Suprapubic skin (tissue), 4 donors: ENCODE data around the gene COL6A3. TPM values are rescaled to one million over a fixed set of nuclear protein-coding genes. Genes with fewer than 3 reads are reported as not detected.

Experiments used
- DNase-seq, 2 donors: peaks; one replicate each; pipeline ENCODE4 v3.0.0-alpha.2; 2019; ENCODE audit warnings: low spot score in 2 of 2
- H3K27ac ChIP-seq: fragments of 200-600 bp; sonication (generic); one replicate; pipeline ENCODE4 v1.5.1; 2019
- H3K27me3 ChIP-seq: fragments of 200-600 bp; sonication (generic); one replicate; pipeline ENCODE4 v1.5.1; 2019
- H3K36me3 ChIP-seq: fragments of 200-600 bp; sonication (generic); one replicate; pipeline ENCODE4 v1.5.1; 2019
- H3K4me1 ChIP-seq: fragments of 200-600 bp; sonication (generic); one replicate; pipeline ENCODE4 v1.5.1; 2019
- H3K4me3 ChIP-seq: fragments of 200-600 bp; sonication (generic); one replicate; pipeline ENCODE4 v1.5.1; 2019; ENCODE audit warnings: mild to moderate bottlenecking
- H3K9me3 ChIP-seq: fragments of 200-600 bp; sonication (generic); one replicate; pipeline ENCODE4 v1.5.1; 2019
- CTCF ChIP-seq, 2 donors: fragments of 200-600 bp in 1 of 2; fragments of 450-650 bp in 1 of 2; sonication (generic) in 1 of 2; IDR thresholded peaks; one replicate each; pipeline ENCODE4 v1.5.1; 2016 to 2019; ENCODE audit warnings: antibody characterized with exemption in 2 of 2, mild to moderate bottlenecking in 1 of 2, moderate library complexity in 1 of 2
- EP300 ChIP-seq: sonication (generic); formaldehyde crosslinking; IDR thresholded peaks from one replicate; pipeline ENCODE4 v1.6.1; 2017; ENCODE audit warnings: antibody characterized with exemption
- POLR2A ChIP-seq, 2 donors: fragments of 450-650 bp; IDR thresholded peaks; one replicate each; pipeline ENCODE4 v1.6.1; 2017; ENCODE audit warnings: antibody characterized with exemption in 2 of 2, mild to moderate bottlenecking in 2 of 2, moderate library complexity in 2 of 2
- POLR2AphosphoS5 ChIP-seq, 3 donors: sonication (generic); formaldehyde crosslinking; IDR thresholded peaks; one replicate each; pipeline ENCODE4 v1.6.1; 2017; ENCODE audit warnings: antibody characterized with exemption in 3 of 3
- WGBS: methylation state at CpG from one replicate; pipeline ENCODE4 v1.1.5; 2018; 5-methylcytosine and 5-hydroxymethylcytosine counted together
- total RNA-seq, 4 donors: library from RNA; depleted of rRNA; stranded (reverse); fragments of >200 nt; gene quantifications; one replicate each; pipeline ENCODE4 v1.1.0, GENCODE V29; 2016

Gene COL6A3
- total RNA-seq, 4 donors from 2014 or later, result 50.1 to 79.2 (median 66.3) TPM

- WGBS, result 67% methylated on average over 2 of the region's 2 CpGs
- DNase-seq, result no peak
- Histone ChIP-seq H3K27ac (peak overlapping the region; percentile 4), H3K4me1 (peaks cover 22% of the 10 kb centered on the region), H3K9me3 (no peaks in the 10 kb centered on the region), H3K27me3 (no peaks in the 10 kb centered on the region), H3K36me3 (no peaks in the 10 kb centered on the region), H3K4me3 (no peak overlapping the region)
- TF ChIP-seq EP300 (no peak), POLR2A (IDR thresholded peaks at IDR 0.05) (no peak), POLR2AphosphoS5 (IDR thresholded peaks at IDR 0.05) (no peak), CTCF (IDR thresholded peaks at IDR 0.05) (no peak)
Measured at GRCh38 chr2:237404413-237404812, 9.6 kb downstream of the COL6A3 start.

GRCh38 chr2:237403024-237403882, 10.7 kb downstream of the COL6A3 start:
- DNase-seq, result no peak
- 73% methylated on average over 11 of the region's 11 CpGs for WGBS
- H3K27ac ChIP-seq, result peak overlapping the region; percentile 15

GRCh38 chr2:237400199-237400598, 13.8 kb downstream of the COL6A3 start:
- no peaks in the 10 kb centered on the region for H3K27me3 ChIP-seq
- H3K36me3 ChIP-seq, result no peaks in the 10 kb centered on the region
- no peak for TF ChIP-seq POLR2AphosphoS5 (IDR thresholded peaks at IDR 0.05)
- no peak for TF ChIP-seq POLR2A (IDR thresholded peaks at IDR 0.05)
- TF ChIP-seq CTCF (IDR thresholded peaks at IDR 0.05), result no peak
- no peak for TF ChIP-seq EP300
- no peak overlapping the region for H3K27ac ChIP-seq
- WGBS, result 54% methylated on average over 1 of the region's 1 CpG
- peaks cover 5% of the 10 kb centered on the region for H3K4me1 ChIP-seq
- DNase-seq, result no peak
- no peaks in the 10 kb centered on the region for H3K9me3 ChIP-seq
- H3K4me3 ChIP-seq, result no peak overlapping the region

More at GRCh38 chr2:237403024-237403882, 10.7 kb downstream of the COL6A3 start:
- Histone ChIP-seq H3K9me3 (no peaks in the 10 kb centered on the region), H3K4me1 (peaks cover 17% of the 10 kb centered on the region), H3K36me3 (no peaks in the 10 kb centered on the region), H3K27me3 (no peaks in the 10 kb centered on the region), H3K4me3 (no peak overlapping the region)
- TF ChIP-seq POLR2AphosphoS5 (IDR thresholded peaks at IDR 0.05) (peak in 1 of 3 donors; percentile 39), POLR2A (IDR thresholded peaks at IDR 0.05) (no peak)

- Histone ChIP-seq H3K36me3 (peaks cover 4% of the 10 kb centered on the region), H3K4me1 (no peaks in the 10 kb centered on the region), H3K27me3 (no peaks in the 10 kb centered on the region), H3K4me3 (no peak overlapping the region), H3K27ac (no peak overlapping the region), H3K9me3 (no peaks in the 10 kb centered on the region)
- no peak for DNase-seq
- TF ChIP-seq EP300 (no peak), POLR2AphosphoS5 (IDR thresholded peaks at IDR 0.05) (no peak), POLR2A (IDR thresholded peaks at IDR 0.05) (no peak), CTCF (IDR thresholded peaks at IDR 0.05) (no peak)
- 89% methylated on average over 2 of the region's 2 CpGs for WGBS
Measured at GRCh38 chr2:237397072-237397471, 16.9 kb downstream of the COL6A3 start.

GRCh38 chr2:237393523-237393922, 20.4 kb downstream of the COL6A3 start:
- no peak for DNase-seq
- TF ChIP-seq POLR2AphosphoS5 (IDR thresholded peaks at IDR 0.05) (no peak), EP300 (no peak), CTCF (IDR thresholded peaks at IDR 0.05) (no peak), POLR2A (IDR thresholded peaks at IDR 0.05) (no peak)
- H3K27ac ChIP-seq, result no peak overlapping the region
- 81% methylated on average over 4 of the region's 4 CpGs for WGBS
- H3K4me3 ChIP-seq, result no peak overlapping the region
- H3K9me3 ChIP-seq, result no peaks in the 10 kb centered on the region
- no peaks in the 10 kb centered on the region for H3K27me3 ChIP-seq
- no peaks in the 10 kb centered on the region for H3K4me1 ChIP-seq
- H3K36me3 ChIP-seq, result peaks cover 4% of the 10 kb centered on the region
